Kidney epithelial cell (primary cell): Measurements from ENCODE around the gene DUT. TPM values are rescaled to one million over a fixed set of nuclear protein-coding genes. Genes with fewer than 3 reads are reported as not detected.

ENCODE experiments used
- DNase-seq: peaks from one replicate; pipeline ENCODE4 v3.0.0-alpha.2; 2010; ENCODE audit warnings: low read depth
- H3K27me3 ChIP-seq: 2 replicates; pipeline ENCODE4 v1.6.0; 2011; ENCODE audit warnings: low read length; ENCODE audit not compliant: control insufficient read depth, insufficient read depth
- H3K36me3 ChIP-seq: 2 replicates; pipeline ENCODE4 v1.5.1; 2011; ENCODE audit warnings: low read length; ENCODE audit not compliant: control insufficient read depth, insufficient read depth
- H3K4me3 ChIP-seq: 2 replicates; pipeline ENCODE4 v1.5.1; 2011; ENCODE audit warnings: low read depth, mild to moderate bottlenecking, control low read depth, low read length
- CTCF ChIP-seq: IDR thresholded peaks from 2 replicates; pipeline ENCODE4 v1.5.1; 2011; ENCODE audit warnings: mild to moderate bottlenecking, moderate library complexity, low read length, control low read depth, inconsistent platforms; ENCODE audit not compliant: insufficient read depth, poor library complexity, severe bottlenecking
- total RNA-seq: library from RNA; depleted of rRNA; stranded (reverse); fragments of >200 nt; gene quantifications from 2 replicates; pipeline ENCODE4 v1.2.3, GENCODE V29; 2015

Gene DUT
- total RNA-seq, 1 donor from 2014 or later = 79.3 TPM

- no peak for DNase-seq
- Histone ChIP-seq H3K36me3 (no peaks in the 10 kb centered on the region), H3K27me3 (no peaks in the 10 kb centered on the region), H3K4me3 (no peak overlapping the region)
- TF ChIP-seq CTCF = peak; percentile 48
Observed at GRCh38 chr15:48358229-48359152, 27.3 kb downstream of the DUT start.

- no peak overlapping the region for H3K4me3 ChIP-seq
- H3K27me3 ChIP-seq = no peaks in the 10 kb centered on the region
- no peak for DNase-seq
- no peak for TF ChIP-seq CTCF
- no peaks in the 10 kb centered on the region for H3K36me3 ChIP-seq
Observed at GRCh38 chr15:48360841-48361240, 29.6 kb downstream of the DUT start.

GRCh38 chr15:48361685-48362084, 30.5 kb downstream of the DUT start:
- no peak for TF ChIP-seq CTCF
- no peak for DNase-seq
- no peaks in the 10 kb centered on the region for H3K36me3 ChIP-seq
- no peak overlapping the region for H3K4me3 ChIP-seq
- H3K27me3 ChIP-seq = no peaks in the 10 kb centered on the region

DNA sequence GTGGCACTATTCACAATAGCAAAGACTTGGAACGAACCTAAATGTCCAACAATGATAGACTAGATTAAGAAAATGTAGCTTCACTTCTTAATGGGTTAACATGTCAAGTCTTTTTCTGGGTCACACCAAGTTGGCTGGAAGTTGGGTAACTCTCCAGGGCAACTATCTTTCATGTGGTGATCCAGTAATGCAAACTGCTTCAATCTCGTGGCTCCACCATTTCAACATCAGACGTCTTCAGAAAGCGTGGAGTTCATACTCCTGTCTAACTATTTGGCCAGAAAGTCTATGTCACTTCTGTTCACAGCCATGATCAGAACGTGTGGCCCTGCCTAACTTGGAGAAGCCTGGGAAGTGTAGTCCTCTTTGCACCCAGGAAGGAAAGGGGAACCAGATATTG, 32.2 kb downstream of the DUT start:
- Histone ChIP-seq H3K36me3 (no peaks in the 10 kb centered on the region), H3K4me3 (no peak overlapping the region), H3K27me3 (no peaks in the 10 kb centered on the region)
- no peak for DNase-seq
- TF ChIP-seq CTCF = no peak

GRCh38 chr15:48365575-48365974, 34.3 kb downstream of the DUT start:
- Histone ChIP-seq H3K36me3 (no peaks in the 10 kb centered on the region), H3K4me3 (no peak overlapping the region), H3K27me3 (no peaks in the 10 kb centered on the region)
- TF ChIP-seq CTCF = no peak
- no peak for DNase-seq

DNA sequence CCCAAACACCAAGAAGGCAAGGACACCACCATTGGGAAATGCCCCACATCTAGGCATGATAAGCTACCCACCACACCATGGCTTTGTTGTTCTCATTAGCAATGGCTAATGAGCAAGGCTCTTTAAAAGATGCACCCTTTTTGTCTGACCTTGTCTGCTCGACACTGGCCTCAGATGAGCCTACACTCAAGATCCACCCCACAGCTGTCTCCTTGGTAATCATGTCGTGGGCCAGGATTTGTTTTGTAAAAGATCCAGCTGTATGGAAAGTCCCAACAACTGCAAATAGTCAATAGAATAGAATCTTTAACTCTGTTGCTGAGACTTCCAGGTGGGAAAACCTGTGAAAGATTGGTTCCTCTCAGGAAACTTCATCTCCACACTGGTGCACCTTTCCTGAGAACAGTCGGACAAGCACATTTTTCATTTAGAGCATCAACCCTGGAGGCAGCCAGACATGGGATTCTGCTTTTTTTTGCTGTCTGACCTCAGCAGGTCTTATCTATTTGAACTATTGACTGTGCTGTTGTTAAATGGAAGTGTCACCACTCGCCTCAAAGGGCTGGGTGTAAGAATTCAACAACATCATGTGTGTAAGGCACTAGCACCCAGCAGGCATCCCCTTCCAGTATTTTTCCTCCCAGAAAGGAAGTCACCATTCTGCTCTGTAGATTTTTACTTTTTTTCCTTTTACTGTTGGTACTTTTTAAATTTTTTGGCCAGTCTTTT, 35.5 kb downstream of the DUT start:
- Histone ChIP-seq H3K27me3 (no peaks in the 10 kb centered on the region), H3K36me3 (no peaks in the 10 kb centered on the region), H3K4me3 (no peak overlapping the region)
- no peak for TF ChIP-seq CTCF
- no peak for DNase-seq
